GM18526 (cell line): ENCODE measurements around the gene KIRREL3.

Source experiments
- POLR2A ChIP-seq: IDR thresholded peaks from 3 replicates; pipeline ENCODE4 v1.6.1; 2011; ENCODE audit not compliant: insufficient read length; ENCODE audit errors: extremely low read depth

The KIRREL3 gene

DNA sequence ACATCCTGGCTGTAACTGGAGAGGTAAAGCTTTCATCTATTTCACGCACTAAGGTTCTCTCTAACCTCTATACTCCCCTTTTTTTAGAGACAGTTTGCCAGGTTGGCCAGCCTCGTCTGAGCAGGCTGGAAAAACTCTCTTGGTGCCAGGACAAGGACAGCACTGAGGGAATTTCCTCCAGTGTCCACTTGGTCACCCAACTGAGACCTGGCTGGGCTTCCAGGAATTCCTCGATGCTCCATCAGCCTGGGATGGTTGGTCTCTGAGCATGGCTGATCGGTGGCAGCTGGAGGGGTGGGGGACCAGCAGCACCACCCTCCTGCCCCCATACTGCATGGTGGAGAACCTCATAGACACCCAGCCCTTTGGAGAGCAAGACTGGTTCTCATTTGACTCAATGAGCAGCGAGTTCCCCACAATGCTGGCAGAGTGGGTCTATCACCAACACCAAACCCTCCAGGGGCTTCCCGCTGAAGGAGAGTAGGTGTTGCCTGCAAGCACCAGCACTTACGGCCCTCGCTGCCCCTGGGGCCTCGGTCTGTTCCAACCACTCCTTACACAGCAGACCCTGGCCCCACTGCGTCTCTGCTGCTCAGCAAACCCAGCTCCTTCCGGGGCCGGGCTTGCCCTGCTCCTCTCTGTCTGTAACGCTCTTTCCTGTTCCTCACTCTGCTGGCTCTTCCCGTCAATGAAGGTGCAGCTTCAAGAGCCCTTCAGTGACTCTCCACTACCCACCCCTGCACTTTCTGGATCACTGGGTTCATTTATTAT, 522.9 kb downstream of the KIRREL3 start:
- no peak for TF ChIP-seq POLR2A

- no peak for TF ChIP-seq POLR2A
These were observed 523.6 kb downstream of the KIRREL3 start for GRCh38 chr11:126476977-126477376.

GRCh38 chr11:126476266-126476924, 524.2 kb downstream of the KIRREL3 start:
- TF ChIP-seq POLR2A = no peak

DNA sequence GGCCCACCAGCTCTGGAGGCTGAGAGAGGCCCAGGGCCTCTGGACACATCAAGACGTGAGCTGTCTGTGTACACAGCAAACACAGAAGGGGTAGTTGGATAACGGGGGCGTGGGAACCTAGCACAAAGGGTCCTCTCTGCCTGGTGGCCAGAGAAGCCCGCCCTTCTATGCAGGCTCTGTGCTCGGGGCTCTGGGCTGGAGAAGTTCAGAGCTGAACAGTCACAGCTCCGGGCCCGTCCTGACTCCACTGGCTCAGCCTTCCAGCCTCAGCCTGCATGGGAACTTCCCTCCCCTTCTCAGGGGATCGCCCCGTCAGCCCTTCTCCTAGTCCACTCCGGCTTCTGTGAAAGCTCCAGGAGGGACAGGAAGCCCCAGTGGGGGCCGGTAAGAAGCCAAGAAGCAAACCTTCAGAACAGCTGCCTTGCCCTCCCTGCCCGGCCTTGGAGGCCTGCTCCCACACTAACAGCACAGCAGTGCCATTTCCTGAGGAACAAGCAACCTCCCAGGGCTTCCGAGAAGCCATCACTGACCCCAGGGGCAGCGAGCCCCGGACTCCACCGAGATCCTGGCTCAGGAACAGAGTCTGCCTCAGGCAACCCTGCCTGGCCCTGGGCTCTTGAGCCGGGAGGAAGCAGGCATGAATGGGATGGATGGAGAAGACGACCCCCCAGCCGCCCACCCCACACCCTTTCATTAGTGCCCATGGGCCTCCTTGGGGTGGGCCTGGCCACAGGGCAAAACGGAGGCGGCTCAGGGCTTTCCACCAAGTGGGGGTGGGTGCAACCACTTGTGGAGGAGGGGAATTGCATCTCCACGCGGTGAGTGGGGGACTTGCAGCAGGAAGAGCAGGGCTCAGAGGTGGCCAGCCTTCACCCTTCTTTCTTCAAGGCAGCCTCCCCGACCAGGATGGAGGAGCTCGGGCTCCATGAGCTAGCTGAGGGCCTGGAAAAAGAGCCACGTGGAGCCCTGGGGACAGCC, 525.3 kb downstream of the KIRREL3 start:
- TF ChIP-seq POLR2A = no peak

GRCh38 chr11:126474220-126474619, 526.4 kb downstream of the KIRREL3 start:
- no peak for TF ChIP-seq POLR2A

DNA sequence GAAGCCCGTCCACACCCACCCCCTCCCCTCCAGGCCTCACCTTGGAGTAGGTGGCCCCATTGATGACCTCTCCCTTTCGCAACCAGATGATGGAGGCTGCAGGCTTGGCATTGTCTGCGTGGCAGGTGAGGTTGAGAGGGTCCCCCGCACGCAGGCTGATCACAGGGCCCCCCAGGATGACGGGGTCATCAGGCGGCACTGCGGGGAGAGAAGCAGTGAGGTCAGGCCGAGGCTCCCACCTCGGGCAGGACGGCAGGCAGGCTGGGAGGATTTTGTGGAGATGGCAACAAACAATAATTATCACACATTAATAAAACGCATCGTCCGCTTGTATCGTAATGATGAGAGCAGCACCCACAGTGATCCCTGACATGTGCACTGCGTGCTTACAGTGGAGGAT, 527.3 kb downstream of the KIRREL3 start:
- no peak for TF ChIP-seq POLR2A

GRCh38 chr11:126469311-126469710, 531.3 kb downstream of the KIRREL3 start:
- no peak for TF ChIP-seq POLR2A

DNA sequence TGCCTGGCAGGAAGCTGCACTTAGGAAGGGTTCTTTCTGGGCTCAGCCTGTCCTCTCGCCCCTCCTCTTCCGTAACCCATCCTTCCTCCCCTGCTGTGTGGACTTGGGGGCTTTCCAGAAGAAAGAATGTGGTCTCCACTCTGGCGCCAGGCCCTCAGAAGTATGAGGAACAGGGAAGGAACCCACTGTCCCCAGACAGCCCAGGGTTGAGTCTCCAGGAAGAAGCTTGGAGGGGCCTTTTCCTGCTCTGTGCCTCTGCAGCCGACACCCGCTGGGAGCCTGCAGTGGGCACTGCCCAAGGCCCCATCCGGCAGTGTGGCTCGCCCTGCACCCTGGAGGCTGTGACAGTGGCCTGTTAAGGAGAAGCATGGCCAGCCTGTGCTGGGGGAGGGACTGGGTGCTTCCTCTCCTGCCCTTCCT, 532.5 kb downstream of the KIRREL3 start:
- no peak for TF ChIP-seq POLR2A

- no peak for TF ChIP-seq POLR2A
These were observed 533.1 kb downstream of the KIRREL3 start for GRCh38 chr11:126467471-126467870.

DNA sequence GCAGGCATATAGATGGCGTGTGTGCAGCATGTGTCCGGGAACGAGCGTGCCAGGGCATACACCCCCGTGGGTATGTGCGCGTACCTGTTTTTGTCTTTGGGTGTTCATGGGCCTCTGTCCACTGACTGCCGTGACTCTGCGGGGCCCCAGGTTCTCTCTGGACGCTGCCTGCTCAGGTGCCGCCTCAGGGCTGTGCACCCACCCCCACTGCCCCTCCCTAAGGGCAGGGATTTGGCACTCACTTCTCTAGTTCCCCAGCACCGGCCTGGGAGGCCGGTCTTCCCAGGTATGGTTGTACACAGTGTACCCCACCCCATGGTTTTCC, 533.6 kb downstream of the KIRREL3 start:
- TF ChIP-seq POLR2A = no peak

DNA sequence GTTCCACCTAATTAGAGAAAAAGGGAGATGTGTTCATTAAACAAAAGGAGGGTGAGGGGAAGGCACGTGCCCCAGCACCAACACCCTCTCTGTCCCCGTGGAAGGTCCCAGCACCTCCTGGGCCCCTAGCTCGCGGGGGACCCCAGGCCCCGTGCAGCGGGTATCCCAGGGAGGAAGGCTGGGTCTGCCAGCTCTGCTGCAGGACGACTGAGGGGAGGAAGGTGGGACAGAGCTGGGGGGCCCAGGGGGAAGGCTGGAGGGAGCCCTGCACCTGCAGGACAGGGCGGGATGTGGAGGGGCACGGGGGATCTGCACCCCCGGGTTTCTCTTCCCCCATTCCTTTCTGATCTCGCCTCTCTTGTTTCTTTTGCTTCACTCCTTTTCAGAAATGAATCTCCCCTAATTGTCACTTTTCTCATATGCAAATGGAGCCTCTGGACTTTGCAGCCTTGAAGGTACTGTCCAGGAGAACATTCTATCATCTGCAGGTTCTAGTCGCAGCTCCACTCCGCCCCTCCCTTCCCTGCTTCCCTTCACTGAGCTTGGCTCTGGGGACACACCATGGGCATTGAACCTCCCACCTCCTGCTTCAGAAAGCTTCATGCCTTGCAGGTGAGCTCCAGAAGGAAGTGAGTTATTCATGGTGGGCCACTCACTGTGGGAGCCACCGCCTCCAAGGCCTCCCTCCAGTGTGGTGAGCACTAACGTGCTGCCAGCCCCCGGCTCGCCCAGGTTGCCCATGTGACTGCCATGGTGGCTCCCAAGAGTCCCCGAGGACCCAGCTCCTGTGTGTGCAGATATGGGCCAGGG, 534.1 kb downstream of the KIRREL3 start:
- no peak for TF ChIP-seq POLR2A

DNA sequence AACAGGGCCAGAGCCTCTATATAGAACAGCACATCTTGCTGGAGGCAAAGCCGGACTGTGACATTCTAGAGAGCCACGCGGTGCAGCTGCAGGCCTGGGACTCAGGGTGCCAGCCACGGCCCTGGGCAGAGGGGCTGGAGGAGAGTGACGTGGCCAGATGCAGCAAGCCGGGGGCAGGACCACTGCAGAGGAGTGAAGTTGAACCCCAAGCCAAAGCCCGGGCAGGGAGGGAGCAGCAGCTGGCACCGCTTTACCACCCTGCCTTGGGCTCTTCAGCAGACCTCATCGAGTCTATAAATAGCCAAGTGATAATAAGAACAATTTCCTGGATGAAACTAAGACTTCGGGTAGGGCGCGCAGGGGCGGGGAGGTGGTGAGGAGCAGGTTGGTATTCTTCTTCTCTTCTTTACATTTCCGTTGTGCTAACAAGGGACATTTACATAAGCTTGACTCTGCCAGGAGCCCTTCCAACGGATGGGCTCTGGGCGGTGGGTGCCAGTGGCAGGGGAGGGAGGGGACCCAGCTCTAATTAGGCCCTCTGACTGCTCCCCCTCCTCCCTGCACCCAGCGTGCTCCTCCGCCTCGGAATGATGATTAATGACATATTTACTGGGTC, 534.9 kb downstream of the KIRREL3 start:
- TF ChIP-seq POLR2A = no peak

DNA sequence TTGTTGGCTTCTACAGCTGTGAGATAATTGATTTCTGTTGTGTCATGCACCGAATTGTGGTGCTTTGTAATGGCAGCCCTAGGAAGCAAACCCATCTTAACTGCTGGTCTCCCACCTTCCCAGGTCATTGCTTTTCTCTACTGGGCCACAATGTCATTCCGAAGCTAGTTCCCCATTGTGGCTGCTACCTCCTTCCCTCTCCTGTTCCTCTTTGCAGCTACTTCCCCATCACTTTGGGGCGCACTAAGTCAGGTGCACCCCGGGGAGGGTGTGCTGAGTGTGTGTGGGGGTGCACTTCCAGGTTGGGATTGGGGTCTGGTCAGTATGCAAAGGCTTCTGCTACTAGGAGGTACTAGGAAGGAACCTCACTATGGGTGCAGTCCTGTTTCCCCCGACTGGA, 535.8 kb downstream of the KIRREL3 start:
- TF ChIP-seq POLR2A = no peak

GRCh38 chr11:126462422-126462821, 538.1 kb downstream of the KIRREL3 start:
- no peak for TF ChIP-seq POLR2A
